Astrocyte of the hippocampus (primary cell): Measurements from ENCODE around the gene DHX16.
"Not testable (repeated sequence)": the region's sequence is repeated elsewhere in the genome, so short reads cannot be mapped to it uniquely, and the experiment has no call there.

ENCODE experiments used
- DNase-seq: peaks from one replicate; pipeline ENCODE4 v3.0.0; 2011; ENCODE audit warnings: low read depth, low spot score

DHX16 gene

DNA sequence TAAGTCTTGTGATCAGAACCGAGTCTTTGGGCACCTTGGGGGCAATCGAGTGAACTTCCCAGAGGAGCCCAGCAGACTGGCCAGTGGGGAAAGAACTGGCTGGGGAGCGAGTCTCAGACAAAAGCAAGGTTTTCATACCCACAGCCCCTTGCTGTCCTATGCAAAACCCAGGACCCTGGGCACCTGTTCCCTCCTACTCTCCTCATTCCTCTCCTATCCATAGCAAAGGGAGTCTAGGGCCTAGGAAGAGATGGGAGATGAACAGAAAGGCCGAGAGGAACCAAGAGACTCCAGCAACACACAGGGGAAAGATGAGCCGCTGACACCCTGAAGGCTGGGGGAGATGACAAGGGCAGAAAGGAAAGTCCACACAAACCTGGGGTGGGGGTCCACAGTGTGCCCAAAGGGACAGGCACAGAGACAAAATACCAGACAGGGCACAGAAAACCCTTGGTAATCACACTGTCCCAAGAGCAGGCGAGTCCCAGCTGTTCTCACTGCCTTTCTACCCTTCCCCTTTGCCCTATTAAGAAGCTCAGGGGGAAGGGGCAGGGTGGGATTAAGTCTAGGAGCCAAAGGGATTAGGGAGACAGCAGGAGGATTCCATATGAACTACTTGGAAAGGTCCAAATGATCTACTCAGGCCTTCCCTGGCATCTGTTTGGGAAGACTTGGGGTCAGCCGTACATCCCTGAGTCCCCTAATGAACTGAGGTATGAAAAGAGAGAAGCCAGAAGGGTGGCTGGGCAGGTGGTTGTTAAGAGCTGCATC lies 7.1 kb upstream of the DHX16 start:
- DNase-seq = no peak

DNA sequence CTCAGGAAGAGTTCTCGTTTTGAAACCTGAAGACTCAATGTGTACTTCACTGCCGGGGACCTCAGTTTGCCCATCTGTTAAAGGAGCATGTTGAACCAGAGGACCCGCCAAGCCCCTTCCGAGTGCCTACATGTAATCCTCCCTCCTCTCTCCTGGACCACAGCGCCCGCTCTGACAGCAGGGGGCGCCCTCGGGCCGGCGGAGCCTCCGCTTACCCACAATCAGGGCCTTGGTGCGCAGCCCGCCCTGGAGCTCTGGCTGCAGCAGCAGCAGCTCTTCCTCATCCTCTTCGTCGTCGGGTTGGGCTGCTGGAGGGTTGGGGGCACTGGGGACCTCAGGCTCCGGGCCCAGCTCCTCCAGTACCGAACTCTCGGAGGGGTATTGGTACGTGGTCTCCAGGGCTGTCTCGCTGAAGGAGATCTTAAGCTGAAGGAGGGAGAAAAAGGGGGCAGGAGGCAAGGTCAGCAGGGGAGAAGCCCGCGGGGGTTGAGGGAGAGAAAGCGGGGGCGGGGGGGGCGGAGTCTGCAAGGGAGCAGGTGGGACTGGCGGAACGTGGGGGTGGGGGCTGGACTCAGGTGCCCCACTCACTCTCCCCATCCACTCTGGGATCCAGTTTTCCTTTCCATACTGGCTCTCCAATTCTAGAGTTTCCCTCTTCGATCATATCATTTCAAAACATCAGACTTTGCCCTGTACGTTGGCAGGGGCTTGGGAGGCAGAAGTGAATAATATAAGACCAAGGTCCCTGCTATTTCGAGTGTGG lies 6.3 kb upstream of the DHX16 start:
- peak; percentile 94 for DNase-seq

DNA sequence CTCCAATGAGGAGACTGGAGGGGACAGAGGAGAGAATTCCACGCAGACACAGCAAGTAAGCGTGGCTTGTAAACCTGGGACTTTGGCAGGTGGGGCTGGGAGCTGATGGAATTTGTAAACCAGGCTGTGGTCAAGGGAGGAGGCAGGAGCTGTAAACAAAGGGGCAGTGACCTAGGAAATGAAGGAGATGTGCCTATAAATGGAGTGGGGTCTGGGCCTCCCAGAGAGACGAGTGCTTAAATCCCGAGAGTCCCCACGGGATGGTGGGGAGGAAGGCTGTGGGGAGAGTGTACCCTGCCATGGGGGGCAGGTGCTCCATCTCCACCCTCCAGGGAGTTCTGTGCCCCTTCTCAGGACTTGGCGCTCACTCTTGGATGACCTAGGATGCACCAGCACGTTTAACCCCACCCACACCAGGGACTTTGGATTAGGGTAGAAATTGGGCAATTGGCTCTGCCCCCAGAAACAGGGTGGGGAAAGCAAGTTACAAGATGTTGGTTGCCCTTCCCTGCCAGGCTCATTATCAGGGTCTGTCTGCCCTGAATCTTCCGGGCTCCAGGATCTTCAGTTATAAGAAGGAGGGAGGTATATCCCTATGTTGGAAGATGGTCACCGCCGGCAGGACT lies 4.0 kb upstream of the DHX16 start:
- DNase-seq = no peak

DNA sequence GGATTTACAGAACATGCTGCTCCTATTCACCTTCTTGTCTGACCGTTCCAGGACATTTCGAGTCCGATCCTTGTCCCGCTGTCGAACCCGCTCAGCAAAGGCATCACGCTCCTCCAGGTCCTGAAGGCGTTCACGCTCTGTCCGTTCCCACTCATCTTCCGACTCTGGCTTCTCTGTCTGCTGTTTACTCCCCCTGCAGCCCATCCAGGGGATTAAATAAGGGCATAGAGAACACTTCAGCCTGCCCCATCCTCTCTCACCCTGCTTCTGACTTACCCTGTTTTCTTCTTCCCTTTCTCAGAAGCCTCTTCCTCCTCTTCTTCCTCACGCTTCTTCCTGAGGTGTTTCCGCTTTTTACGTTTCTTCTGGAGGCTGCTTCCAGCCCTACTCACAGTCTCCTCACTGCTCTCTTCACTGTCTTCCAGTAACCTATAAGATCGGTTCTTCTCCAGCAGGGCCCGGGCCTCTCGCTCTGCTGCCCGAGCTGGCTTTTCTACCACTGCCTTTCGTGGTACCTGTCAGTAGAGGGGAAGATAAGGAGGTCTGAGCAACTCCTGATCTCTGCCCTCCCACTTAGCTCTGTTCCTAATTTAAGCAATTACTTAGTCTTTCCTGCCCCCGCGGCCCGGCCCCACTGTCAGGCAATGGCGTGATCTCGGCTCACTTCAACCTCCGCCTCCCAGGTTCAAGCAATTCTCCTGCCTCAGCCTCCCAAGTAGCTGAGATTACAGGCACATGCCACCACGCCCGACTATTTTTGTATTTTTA lies 1.9 kb downstream of the DHX16 start:
- DNase-seq = no peak

- not testable (repeated sequence) for DNase-seq
Measured at GRCh38 chr6:30666300-30666699, 6.5 kb downstream of the DHX16 start.

DNA sequence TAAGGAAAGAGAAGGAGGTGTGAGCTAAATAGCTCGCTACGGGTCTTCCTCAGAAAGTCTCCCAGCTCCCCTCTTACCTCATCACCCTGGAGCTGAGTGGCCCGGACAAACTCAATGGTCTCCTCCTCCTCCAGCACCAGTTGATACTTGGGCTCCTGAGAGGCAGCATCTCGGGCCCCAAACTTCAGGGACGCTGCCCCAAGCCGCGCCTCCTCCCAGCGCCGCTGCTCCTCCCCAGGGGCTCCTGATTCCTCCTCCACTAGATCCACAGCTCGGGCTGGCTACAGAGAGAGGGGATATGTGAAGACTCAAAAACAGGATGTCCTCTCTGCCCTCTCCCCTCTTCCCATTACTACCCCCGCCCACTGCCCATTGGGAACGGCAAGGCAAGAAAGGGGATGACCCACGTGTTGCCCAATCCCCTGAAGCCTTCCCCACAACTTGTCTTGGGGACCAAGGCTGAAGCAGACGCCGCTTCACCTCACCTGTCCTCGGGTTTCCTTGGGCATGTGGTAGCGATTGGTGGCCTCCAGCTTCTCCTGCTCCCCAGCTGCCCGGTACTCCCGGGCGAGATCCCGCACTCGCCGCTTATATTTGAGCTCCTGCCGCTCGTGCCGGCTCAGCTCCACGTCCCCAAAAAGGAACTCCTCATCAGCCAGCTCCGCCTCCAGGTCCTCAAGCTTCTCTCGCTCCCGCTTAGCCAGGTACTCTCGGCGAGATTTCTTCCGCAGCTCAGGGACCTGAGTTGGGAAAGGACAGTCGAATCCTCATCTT lies 7.6 kb downstream of the DHX16 start:
- no peak for DNase-seq

DNA sequence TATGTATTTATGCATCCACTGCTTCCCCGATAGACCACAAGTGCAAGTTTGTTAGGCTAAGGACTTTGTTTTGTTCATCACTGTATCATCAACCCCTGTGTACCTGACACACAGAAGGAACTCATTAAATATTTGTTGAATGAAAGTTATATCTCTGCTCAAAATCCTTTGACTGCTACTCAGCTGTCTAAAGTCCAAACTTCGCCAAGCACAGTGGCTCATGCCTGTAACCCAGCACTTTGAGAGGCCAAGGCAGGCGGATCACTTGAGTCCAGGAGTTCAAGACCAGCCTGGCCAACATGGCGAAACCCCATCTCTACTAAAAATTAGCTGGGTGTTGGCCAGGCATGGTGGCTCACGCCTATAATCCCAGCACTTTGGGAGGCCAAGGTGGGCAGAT lies 14.9 kb downstream of the DHX16 start:
- not testable (repeated sequence) for DNase-seq

DNA sequence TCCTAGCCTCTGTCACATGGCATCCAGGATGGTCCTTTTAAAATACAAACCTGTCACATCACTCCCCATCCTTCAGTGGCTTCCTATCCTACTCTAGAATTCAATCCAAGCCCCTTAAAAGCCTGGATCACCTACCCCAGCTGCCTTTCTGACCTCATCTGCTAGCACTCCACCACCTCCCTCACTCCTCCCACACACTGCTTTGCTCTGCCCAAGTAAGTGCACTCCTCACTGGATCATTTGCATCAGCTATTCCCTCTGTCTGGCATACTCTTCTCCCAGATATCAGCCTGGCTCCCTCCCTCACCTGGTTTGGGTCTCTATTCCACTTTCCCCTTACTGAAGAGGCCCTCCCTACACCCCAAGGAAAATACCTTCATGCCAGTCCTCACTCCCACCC lies 15.4 kb downstream of the DHX16 start:
- DNase-seq = no peak

- DNase-seq = no peak
Measured at GRCh38 chr6:30656513-30656912, 16.3 kb downstream of the DHX16 start.

GRCh38 chr6:30655743-30656094 lies 17.1 kb downstream of the DHX16 start:
- no peak for DNase-seq

- DNase-seq = no peak
Measured at GRCh38 chr6:30654798-30655742, 17.7 kb downstream of the DHX16 start.

GRCh38 chr6:30651143-30651542 lies 21.7 kb downstream of the DHX16 start:
- DNase-seq = no peak

- peak; percentile 82 for DNase-seq
Measured at GRCh38 chr6:30647242-30648116, 25.3 kb downstream of the DHX16 start.

DNA sequence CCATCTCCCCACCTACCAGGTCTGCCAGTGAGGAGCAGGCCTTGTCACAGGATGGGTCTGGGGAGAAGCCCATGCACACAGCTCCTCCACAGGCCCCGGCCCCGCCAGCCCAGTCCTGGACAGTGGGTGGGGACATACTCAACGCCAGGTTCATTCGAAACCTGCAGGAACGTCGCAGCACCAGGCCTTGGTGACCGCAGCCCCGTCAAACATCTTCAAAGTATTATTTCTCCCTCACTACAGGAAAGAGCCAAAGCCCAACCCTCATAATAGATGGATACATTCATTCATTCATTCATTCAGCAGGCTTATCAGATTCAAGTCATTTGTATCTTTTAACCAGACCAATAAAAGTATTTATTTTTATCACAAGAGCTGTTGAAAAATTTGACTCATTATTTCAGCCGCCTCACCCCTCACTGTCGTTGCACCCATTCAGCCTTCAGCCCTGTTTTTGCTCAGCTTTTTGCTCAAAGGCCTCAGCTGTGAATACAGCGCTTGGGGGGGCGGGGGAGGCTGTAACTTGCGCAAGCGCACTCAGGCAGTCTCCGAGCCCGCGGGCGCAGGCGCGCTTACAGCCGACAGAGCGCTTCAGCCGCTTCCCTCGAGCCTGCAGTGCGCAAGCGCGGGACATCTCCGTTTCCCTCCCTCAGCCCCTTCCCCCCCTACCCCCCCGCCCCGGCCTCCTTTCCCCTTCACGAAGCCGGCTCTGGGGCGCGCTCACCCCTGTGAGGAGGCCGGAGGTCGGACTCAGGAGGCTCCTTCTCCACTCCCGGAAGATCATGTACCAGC lies 26.2 kb downstream of the DHX16 start, which contains the start of gene C6orf136:
C6orf136 (plus strand) TSS at position 684 of the 792 bp plus-strand sequence; CDS start at position 783, 99 bp downstream.
- DNase-seq = peak; percentile 97

- DNase-seq = no peak
Measured at GRCh38 chr6:30645989-30646388, 26.8 kb downstream of the DHX16 start.

DNA sequence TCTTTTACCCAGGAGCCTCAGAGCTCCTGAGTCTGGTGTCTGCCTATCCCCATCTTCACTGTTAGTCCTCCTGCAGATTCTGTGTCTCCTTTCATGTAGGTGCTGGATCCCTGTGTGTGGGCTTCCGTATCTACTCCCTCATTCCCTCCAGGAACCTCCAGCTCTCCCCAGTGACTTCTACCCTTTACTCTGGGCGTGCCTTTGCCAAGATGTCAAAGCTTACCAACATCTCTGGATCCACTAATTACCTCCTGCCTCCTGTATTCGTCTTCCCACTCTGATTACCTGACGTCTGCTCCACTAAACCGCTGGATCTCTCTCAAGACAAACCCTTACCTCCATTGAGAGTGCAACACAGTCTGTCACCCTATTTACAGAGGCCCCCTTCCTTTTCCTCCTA lies 28.0 kb downstream of the DHX16 start:
- no peak for DNase-seq

GRCh38 chr6:30643656-30644055 lies 29.1 kb downstream of the DHX16 start:
- no peak for DNase-seq

GRCh38 chr6:30641048-30641447 lies 31.8 kb downstream of the DHX16 start:
- no peak for DNase-seq
